ENCODE data around the gene ANK2.

GRCh38 chr4:113278324-113278934 lies 229.0 kb downstream of the ANK2 start:
- peak; percentile 85 for TF ChIP-seq CTCF (IDR thresholded peaks at IDR 0.05; ENCODE audit: borderline replicate concordance, extremely low read depth, low read length, poor library complexity, severe bottlenecking)
- TF ChIP-seq EZH2 (IDR thresholded peaks at IDR 0.05; ENCODE audit: borderline replicate concordance, low read depth, low read length, severe bottlenecking), result no peak
